Skin epidermis (tissue), 12 donors: ENCODE data around the gene BAHD1.

Experiments used
- H3K27ac ChIP-seq, 21 experiments: fragments of 200-600 bp; sonication (generic) in 11 of 21; one replicate each; pipeline ENCODE4 v1.5.0; 2020; ENCODE audit warnings: mild to moderate bottlenecking in 3 of 21, inconsistent platforms in 2 of 21, moderate library complexity in 2 of 21
- H3K4me3 ChIP-seq, 7 experiments: fragments of 200-600 bp; sonication (generic) in 2 of 7; one replicate each; pipeline ENCODE4 v1.5.0; 2020; ENCODE audit warnings: inconsistent platforms in 2 of 7, mild to moderate bottlenecking in 2 of 7, moderate library complexity in 1 of 7

The BAHD1 gene

DNA sequence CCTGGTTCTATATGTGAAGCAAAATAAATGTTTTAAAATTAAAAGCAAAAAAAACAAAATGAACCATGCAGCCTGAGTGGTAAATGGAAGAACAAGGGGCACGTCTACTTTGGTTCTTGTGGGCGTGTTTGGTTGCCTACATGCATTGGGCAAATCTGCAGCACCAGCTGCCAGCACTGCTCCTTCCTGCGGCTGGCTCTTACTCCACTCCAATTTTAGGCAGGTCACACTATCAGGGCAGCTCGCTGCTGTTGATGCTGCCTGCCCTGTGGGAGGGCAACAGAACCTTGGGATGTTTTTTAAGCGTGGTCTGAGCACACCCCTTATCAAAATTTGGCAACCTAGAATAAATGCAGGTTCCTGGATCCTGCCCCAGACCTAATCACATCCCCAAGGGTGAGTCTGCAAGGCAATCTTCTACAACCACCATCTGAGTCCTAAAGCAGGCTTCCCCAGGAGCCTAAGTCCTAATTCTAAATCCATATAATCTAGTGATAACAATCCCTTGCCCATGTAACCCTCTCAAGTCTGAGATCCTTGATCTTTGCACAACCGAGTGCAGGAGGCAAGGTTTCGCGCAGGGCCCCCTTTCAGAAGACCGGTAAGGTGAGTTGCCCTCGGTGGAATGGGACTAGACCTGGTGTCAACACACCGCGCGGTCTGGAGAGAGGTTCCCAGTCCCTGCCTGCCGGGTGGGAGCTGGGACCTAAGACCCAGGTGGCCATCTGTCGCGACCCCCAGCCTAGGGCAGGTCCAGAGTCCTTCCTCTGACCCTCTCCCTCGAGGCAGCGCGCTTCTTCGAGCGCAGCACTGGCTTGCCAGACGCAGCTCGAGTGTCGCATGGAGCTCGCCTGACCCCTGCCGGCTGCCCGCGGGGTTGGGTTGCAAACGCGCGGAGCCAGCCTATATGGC lies 19.3 kb upstream of the BAHD1 start:
- Histone ChIP-seq H3K4me3 (no peak overlapping the region), H3K27ac (no peak overlapping the region)

GRCh38 chr15:40424483-40425115 lies 16.2 kb upstream of the BAHD1 start:
- H3K4me3 ChIP-seq = no peak overlapping the region
- H3K27ac ChIP-seq = no peak overlapping the region

GRCh38 chr15:40425681-40426080 lies 15.1 kb upstream of the BAHD1 start:
- H3K27ac ChIP-seq = no peak overlapping the region
- H3K4me3 ChIP-seq = no peak overlapping the region

DNA sequence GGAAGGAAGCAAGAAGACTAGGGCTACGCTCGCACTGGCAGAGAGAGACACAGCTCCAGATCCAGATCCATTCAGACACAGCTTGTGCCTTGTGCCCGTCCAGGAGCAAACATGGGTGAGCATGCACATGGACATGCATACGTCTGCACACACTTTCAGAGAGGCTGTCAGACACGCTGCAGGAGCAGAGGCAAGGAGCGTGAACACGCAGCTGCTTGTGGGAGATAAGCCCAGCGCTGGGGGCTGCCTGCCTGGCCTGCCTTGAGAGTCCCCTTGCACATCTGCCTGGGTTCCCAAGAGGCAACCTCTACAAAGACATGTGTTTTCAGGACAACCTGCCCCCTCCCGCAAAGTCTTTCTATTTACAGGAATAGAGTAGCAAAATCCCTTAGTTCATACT lies 13.6 kb upstream of the BAHD1 start:
- Histone ChIP-seq H3K27ac (no peak overlapping the region), H3K4me3 (no peak overlapping the region)

DNA sequence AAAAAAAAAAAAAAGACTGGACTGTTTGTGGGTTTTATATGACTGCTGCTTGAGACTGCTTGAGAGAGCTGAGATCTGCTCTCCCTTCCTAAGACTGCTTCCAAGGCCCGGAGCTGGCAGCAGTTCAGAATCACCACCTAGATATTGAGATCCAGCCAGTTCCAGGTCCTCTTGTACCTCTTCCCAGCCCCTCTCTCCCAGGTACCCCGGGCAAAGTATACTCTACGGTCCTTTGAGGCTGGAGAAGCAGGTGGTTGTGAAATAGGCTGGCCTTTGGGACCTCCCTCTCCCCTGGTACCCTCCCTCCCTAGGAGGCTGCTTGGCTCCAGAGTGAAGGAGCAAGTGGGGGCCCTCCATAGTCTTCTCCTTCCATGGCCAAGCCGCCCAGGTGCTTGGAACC lies 12.6 kb upstream of the BAHD1 start:
- no peak overlapping the region for H3K4me3 ChIP-seq

DNA sequence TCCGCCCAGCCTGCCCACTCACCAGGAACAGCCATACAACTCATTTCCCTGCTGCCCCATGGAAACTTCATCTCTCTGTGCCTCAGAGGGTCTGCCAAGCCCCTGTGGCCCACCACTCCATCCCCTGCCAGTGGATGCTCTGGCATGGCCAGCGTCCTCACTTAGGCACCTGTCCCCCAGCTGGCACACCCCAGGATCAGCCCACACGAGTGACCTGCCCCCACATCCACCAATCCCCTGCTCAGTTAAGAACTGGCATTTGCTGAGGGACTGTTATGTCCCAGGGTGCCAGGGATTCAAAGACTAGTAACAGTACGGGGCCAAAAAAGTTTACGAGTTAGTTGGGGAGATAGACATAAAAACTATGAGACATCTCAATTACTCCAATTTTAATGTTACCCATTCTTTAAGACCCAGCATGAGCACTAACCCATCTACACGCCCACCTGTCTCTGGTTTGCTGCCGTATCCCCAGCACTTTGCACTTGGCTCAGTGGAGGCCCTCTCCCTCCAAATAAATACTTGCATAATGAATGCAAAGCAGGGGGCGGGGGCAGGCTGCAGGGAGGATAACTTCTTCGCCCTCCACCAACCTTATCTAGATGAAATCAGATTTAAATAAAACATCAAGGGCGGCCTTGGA lies 11.6 kb upstream of the BAHD1 start:
- H3K4me3 ChIP-seq = no peak overlapping the region
- no peak overlapping the region for H3K27ac ChIP-seq

More for the DNA sequence above, 12.6 kb upstream of the BAHD1 start:
- no peak overlapping the region for H3K27ac ChIP-seq

DNA sequence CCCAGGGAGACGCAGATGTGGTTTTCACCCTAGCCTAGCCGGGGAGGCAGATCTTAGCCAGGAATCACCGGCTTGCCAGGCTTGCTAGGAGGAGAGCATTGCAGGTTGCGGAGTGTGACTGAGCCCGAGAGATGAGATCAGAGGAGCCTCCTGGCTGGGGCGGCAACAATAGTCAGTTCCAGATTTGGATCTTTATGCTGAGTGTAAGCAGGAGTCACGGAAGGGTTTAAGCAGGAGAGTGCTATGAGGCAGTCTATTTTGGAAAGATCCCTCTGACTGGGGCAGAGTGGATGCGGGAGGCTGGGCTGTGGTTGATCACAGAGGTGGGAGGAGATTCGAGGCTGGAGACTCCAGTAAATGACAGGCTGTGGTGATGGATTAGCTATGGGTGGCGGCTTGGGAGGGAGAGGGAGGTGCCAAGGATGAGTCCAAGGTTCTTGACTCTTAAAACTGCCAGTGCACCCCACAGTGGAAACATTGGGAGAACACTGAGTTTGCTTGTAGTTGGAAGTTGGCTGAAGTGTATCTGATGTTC lies 10.4 kb upstream of the BAHD1 start:
- no peak overlapping the region for H3K27ac ChIP-seq
- H3K4me3 ChIP-seq = no peak overlapping the region

GRCh38 chr15:40435023-40435709 lies 5.6 kb upstream of the BAHD1 start:
- Histone ChIP-seq H3K4me3 (no peak overlapping the region), H3K27ac (no peak overlapping the region)

GRCh38 chr15:40435710-40436089 lies 5.1 kb upstream of the BAHD1 start:
- peak overlapping the region in 5 of 7 experiments; percentile 8 to 27 (median 20) for H3K4me3 ChIP-seq

DNA sequence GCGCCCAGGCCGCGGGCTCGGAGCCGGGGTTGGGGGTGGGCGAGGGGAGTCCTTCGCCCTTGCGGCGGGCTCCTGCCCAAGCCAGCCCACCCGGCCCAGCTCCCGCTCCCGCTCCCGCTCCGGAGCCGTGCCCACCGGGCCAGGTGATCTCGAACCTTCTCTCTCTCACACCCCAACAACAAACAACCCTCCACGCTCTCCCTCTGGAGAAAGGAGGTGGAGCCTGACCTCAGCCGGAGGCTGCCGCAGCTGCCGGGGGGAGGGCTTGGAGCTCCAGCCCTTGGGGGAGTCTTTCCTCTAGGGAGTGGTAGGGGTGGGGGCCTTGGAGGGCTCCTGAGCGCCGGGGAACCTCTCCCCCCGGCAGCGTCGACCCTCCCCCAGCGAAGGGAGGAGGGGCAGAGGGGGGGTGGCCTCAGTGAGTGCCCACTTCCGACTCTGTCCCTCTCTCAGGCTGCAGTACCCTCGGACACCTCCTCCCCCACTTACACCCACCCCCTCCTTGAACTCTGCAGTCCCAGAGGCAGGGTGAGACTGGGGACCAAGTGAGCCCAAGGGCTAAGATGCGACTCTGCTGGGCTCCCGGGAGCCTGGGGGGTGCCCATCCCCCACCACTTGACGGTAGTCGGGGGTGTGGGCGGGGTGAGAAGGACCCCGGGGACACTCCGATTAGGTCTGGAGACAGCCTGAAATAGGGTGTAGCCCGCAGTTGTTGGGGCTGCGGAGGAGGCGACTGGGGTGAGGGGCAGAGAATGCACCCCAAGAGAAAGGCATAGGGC lies 4.4 kb upstream of the BAHD1 start:
- peak overlapping the region in 1 of 21 experiments; percentile 40 for H3K27ac ChIP-seq
- H3K4me3 ChIP-seq = peak overlapping the region in 6 of 7 experiments; percentile 8 to 27 (median 14)

More at GRCh38 chr15:40435710-40436089, 5.1 kb upstream of the BAHD1 start:
- peak overlapping the region in 1 of 21 experiments; percentile 40 for H3K27ac ChIP-seq

GRCh38 chr15:40436892-40437751 lies 3.6 kb upstream of the BAHD1 start:
- H3K4me3 ChIP-seq = peak overlapping the region in 1 of 7 experiments; percentile 24
- H3K27ac ChIP-seq = peak overlapping the region in 1 of 21 experiments; percentile 21

GRCh38 chr15:40437752-40438687 lies 2.7 kb upstream of the BAHD1 start:
- Histone ChIP-seq H3K27ac (no peak overlapping the region), H3K4me3 (no peak overlapping the region)

GRCh38 chr15:40438712-40439111 lies 2.0 kb upstream of the BAHD1 start:
- no peak overlapping the region for H3K27ac ChIP-seq
- no peak overlapping the region for H3K4me3 ChIP-seq

DNA sequence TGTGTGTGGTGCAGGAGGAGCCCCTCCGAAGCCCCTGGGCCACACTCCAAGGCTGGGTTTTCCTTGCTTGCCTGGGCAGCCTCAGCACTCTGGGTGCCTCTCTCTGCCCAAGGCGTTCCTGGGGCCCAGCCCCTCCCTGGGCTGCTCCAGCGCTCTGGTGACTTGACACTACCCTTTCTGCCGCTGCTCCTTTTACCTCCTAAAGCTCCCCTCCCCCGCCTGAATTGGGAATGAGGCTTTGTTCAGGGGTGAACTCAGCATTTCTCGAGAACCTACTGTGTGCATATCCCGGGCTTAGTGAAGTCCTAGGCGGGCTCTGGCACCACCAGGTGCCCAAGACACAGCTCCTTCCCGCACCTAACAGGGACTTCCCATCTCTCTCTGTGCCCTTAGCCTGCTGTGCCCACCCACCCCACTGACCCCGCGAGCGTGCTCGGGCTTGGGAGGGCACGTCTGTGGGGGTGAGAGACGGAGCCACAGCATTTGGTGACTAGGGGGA lies 1.2 kb upstream of the BAHD1 start:
- H3K4me3 ChIP-seq = peak overlapping the region in 6 of 7 experiments; percentile 78 to 95 (median 90)
- H3K27ac ChIP-seq = peak overlapping the region in 6 of 21 experiments; percentile 11 to 72 (median 25)

DNA sequence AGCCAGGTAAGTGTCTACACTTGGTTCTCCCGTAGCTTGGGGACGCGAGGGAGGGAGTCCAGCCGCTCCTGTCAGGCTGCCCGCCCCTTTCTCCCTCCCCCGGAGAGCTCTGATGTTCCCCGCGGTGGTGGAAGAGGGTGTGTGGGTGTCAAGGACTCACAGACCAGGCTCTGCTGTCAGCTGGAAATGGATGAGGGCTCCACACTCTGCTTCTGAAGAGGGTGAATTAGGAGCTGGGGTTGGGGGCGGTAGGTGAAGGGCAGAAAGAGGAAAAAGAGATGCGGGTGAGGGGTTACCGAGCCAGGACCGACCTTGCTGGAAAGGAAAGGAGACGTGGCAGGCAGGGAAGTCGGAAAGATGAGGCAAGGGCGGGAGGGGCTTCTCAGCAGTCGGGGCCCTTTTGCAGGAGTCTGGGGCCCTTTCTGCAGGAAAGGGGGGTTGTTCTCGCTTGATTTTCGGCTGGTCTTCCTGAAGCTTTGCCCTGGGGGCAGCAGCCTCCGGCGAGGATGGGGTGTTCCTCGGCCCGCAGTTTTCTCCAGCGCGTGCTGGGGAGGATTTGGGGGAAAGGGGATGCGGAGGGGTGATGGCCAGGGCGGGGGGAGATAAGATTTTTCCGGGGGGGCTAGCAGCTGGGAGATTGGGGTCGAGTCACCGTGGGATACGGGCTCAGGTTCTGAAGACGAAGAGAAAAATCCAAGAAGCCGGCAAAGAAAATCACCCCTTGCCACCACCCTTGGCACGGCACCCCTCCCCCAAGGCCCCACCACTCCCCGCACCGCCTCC lies 602 bp upstream of the BAHD1 start:
- H3K27ac ChIP-seq = peak overlapping the region in 14 of 21 experiments; percentile 2 to 72 (median 30)
- peak overlapping the region; percentile 78 to 95 (median 90) for H3K4me3 ChIP-seq
